Measurements from ENCODE around the gene DLEC1.
"Not testable (repeated sequence)": the region's sequence is repeated elsewhere in the genome, so short reads cannot be mapped to it uniquely, and the experiment has no call there.

DLEC1 gene

GRCh38 chr3:38121451-38121831, 82.4 kb downstream of the DLEC1 start:
- no peak for DNase-seq (ENCODE audit: low read depth)

GRCh38 chr3:38121832-38122461, 82.9 kb downstream of the DLEC1 start:
- no peak for DNase-seq (ENCODE audit: low read depth)

GRCh38 chr3:38122712-38123290, 83.8 kb downstream of the DLEC1 start:
- no peak for DNase-seq (ENCODE audit: low read depth)

GRCh38 chr3:38124324-38125122, 85.5 kb downstream of the DLEC1 start:
- no peak for DNase-seq (ENCODE audit: low read depth)

- DNase-seq (ENCODE audit: low read depth): no peak
Observed at GRCh38 chr3:38125305-38126120, 86.5 kb downstream of the DLEC1 start.

GRCh38 chr3:38126121-38126892, 87.3 kb downstream of the DLEC1 start:
- DNase-seq (ENCODE audit: low read depth): no peak

GRCh38 chr3:38127611-38128302, 88.7 kb downstream of the DLEC1 start:
- peak; percentile 20 for DNase-seq (ENCODE audit: low read depth)

GRCh38 chr3:38128303-38128655, 89.3 kb downstream of the DLEC1 start:
- no peak for DNase-seq (ENCODE audit: low read depth)

GRCh38 chr3:38129058-38129457, 90.0 kb downstream of the DLEC1 start:
- no peak for DNase-seq (ENCODE audit: low read depth)

GRCh38 chr3:38130631-38131065, 91.6 kb downstream of the DLEC1 start:
- DNase-seq (ENCODE audit: low read depth): no peak

- peak; percentile 44 for DNase-seq (ENCODE audit: low read depth)
Observed at GRCh38 chr3:38131621-38132369, 92.8 kb downstream of the DLEC1 start.

- DNase-seq (ENCODE audit: low read depth): no peak
Observed at GRCh38 chr3:38133209-38133556, 94.2 kb downstream of the DLEC1 start.

GRCh38 chr3:38133557-38134405, 94.8 kb downstream of the DLEC1 start:
- no peak for DNase-seq (ENCODE audit: low read depth)

GRCh38 chr3:38134517-38135143, 95.6 kb downstream of the DLEC1 start:
- not testable (repeated sequence) for DNase-seq (ENCODE audit: low read depth)

GRCh38 chr3:38135621-38136277, 96.7 kb downstream of the DLEC1 start:
- DNase-seq (ENCODE audit: low read depth): peak; percentile 21

- DNase-seq (ENCODE audit: low read depth): peak; percentile 32
Observed at GRCh38 chr3:38136393-38136776, 97.4 kb downstream of the DLEC1 start.

- peak; percentile 100 for DNase-seq (ENCODE audit: low read depth)
Observed at GRCh38 chr3:38136777-38137614, 98.0 kb downstream of the DLEC1 start, which contains the start of gene ACAA1. Gene ACAA1 (minus strand): TSS chr3:38137127. CDS start chr3:38137035, 92 bp downstream.

All from iris pigment epithelial cell (primary cell).